GM23338 (cell line): ENCODE results near the gene PDE4D. TPM values are rescaled to one million over a fixed set of nuclear protein-coding genes. Genes with fewer than 3 reads are reported as not detected.

Source experiments
- ATAC-seq: fragments of 200-7000 bp; cut with Tn5 transposase; 3 replicates; pipeline ENCODE4 v1.9.1; 2020
- DNase-seq: peaks from one replicate; pipeline ENCODE4 v3.0.0-alpha.2; 2015; ENCODE audit warnings: low spot score
- H2AFZ ChIP-seq: fragments of 200-600 bp; sonication (generic); 2 replicates; pipeline ENCODE4 v1.8.0; 2016; ENCODE audit warnings: antibody characterized with exemption, mild to moderate bottlenecking, moderate library complexity
- H3F3A ChIP-seq: fragments of 200-600 bp; sonication (generic); replicated peaks from 2 replicates; pipeline ENCODE4 v1.8.0; 2017; ENCODE audit warnings: antibody characterized with exemption, mixed run types, low read depth
- H3K27ac ChIP-seq: fragments of 200-600 bp; sonication (generic); 2 replicates; pipeline ENCODE4 v1.6.1; 2016; ENCODE audit warnings: low read depth
- H3K27me3 ChIP-seq: fragments of 200-600 bp; sonication (generic); 2 replicates; pipeline ENCODE4 v1.8.0; 2016; ENCODE audit warnings: mild to moderate bottlenecking, mixed run types, moderate library complexity; ENCODE audit not compliant: insufficient read depth
- H3K36me3 ChIP-seq: fragments of 200-600 bp; sonication (generic); 2 replicates; pipeline ENCODE4 v1.8.0; 2016; ENCODE audit warnings: mild to moderate bottlenecking; ENCODE audit not compliant: insufficient read depth
- H3K4me1 ChIP-seq: fragments of 200-600 bp; sonication (generic); 2 replicates; pipeline ENCODE4 v1.8.0; 2016; ENCODE audit warnings: mild to moderate bottlenecking, moderate library complexity; ENCODE audit not compliant: insufficient read depth
- H3K4me2 ChIP-seq: fragments of 200-600 bp; sonication (generic); 2 replicates; pipeline ENCODE4 v1.7.1; 2017; ENCODE audit warnings: mixed run types
- H3K4me3 ChIP-seq: fragments of 200-600 bp; sonication (generic); 2 replicates; pipeline ENCODE4 v1.6.1; 2016; ENCODE audit warnings: mixed run types
- H3K79me2 ChIP-seq: fragments of 200-600 bp; sonication (generic); replicated peaks from 2 replicates; pipeline ENCODE4 v1.8.0; 2017; ENCODE audit warnings: mild to moderate bottlenecking; ENCODE audit not compliant: insufficient read depth
- H3K9me2 ChIP-seq: fragments of 200-600 bp; sonication (generic); 2 replicates; pipeline ENCODE4 v1.8.0; 2017; ENCODE audit not compliant: insufficient read depth
- H4K20me1 ChIP-seq: fragments of 200-600 bp; sonication (generic); replicated peaks from 2 replicates; pipeline ENCODE4 v1.8.0; 2017; ENCODE audit warnings: mild to moderate bottlenecking; ENCODE audit not compliant: insufficient read depth
- H3K27ac Mint-ChIP-seq: 2 replicates; pipeline ENCODE4 v1.8.0; 2020; ENCODE audit warnings: inconsistent platforms, mild to moderate bottlenecking, moderate library complexity, mixed read lengths
- H3K27me3 Mint-ChIP-seq: 3 replicates; pipeline ENCODE4 v1.8.0; 2022; ENCODE audit warnings: low read depth, mild to moderate bottlenecking, moderate library complexity, mixed read lengths, inconsistent platforms; ENCODE audit not compliant: insufficient read depth, poor library complexity
- H3K36me3 Mint-ChIP-seq: 3 replicates; pipeline ENCODE4 v1.8.0; 2021; ENCODE audit warnings: low read depth, mild to moderate bottlenecking, inconsistent platforms, moderate library complexity, mixed read lengths
- H3K4me1 Mint-ChIP-seq: 3 replicates; pipeline ENCODE4 v1.8.0; 2020; ENCODE audit warnings: mild to moderate bottlenecking, inconsistent platforms, mixed read lengths
- H3K4me3 Mint-ChIP-seq: 3 replicates; pipeline ENCODE4 v1.8.0; 2021; ENCODE audit warnings: moderate library complexity, mild to moderate bottlenecking, inconsistent platforms, mixed read lengths
- H3K9me3 Mint-ChIP-seq: 3 replicates; pipeline ENCODE4 v1.8.0; 2020; ENCODE audit warnings: moderate library complexity, mild to moderate bottlenecking, inconsistent platforms, mixed read lengths
- CREB1 ChIP-seq: fragments of 250-450 bp; sonication (Bioruptor Pico); IDR thresholded peaks from 2 replicates; pipeline ENCODE4 v1.5.0; 2020; ENCODE audit warnings: low read depth, mild to moderate bottlenecking, moderate library complexity
- CTCF ChIP-seq, 2 experiments: fragments of 200-600 bp in 1 of 2; sonication (generic) in 1 of 2; conservative IDR thresholded peaks; 2 replicates each; pipeline versions ENCODE4 v1.5.1 to v1.6.1; 2016 to 2017; ENCODE audit warnings: antibody characterized with exemption in 2 of 2, low read depth in 2 of 2, mild to moderate bottlenecking in 2 of 2, moderate library complexity in 1 of 2
- ETS1 ChIP-seq: IDR thresholded peaks from 2 replicates; pipeline ENCODE4 v1.6.1; 2016; ENCODE audit warnings: antibody characterized with exemption
- EZH2 ChIP-seq: fragments of 200-600 bp; sonication (generic); IDR thresholded peaks from one replicate; pipeline ENCODE4 v1.8.0; 2017; ENCODE audit warnings: antibody characterized with exemption, mild to moderate bottlenecking, low read depth; ENCODE audit not compliant: unreplicated experiment
- EZH2phosphoT487 ChIP-seq: fragments of 200-600 bp; sonication (generic); IDR thresholded peaks from one replicate; pipeline ENCODE4 v1.8.1; 2018; ENCODE audit warnings: antibody characterized with exemption; ENCODE audit not compliant: unreplicated experiment
- JUNB ChIP-seq: IDR thresholded peaks from one replicate; pipeline ENCODE4 v1.6.1; 2016; ENCODE audit warnings: antibody characterized with exemption; ENCODE audit not compliant: unreplicated experiment
- NANOG ChIP-seq: IDR thresholded peaks from 2 replicates; pipeline ENCODE4 v1.6.1; 2016; ENCODE audit warnings: antibody characterized with exemption, borderline replicate concordance
- REST ChIP-seq: IDR thresholded peaks from one replicate; pipeline ENCODE4 v1.6.1; 2018; ENCODE audit warnings: antibody characterized with exemption; ENCODE audit not compliant: unreplicated experiment
- STAT1 ChIP-seq: IDR thresholded peaks from one replicate; pipeline ENCODE4 v1.6.1; 2016; ENCODE audit warnings: antibody characterized with exemption; ENCODE audit not compliant: unreplicated experiment
- ZNF114 ChIP-seq: fragments of 250-450 bp; sonication (Bioruptor Pico); IDR thresholded peaks from 2 replicates; pipeline ENCODE4 v1.5.0; 2020; ENCODE audit warnings: mild to moderate bottlenecking, moderate library complexity
- ZNF331 ChIP-seq: fragments of 250-450 bp; sonication (Bioruptor Pico); IDR thresholded peaks from 2 replicates; pipeline ENCODE4 v1.5.0; 2020; ENCODE audit warnings: low read depth, mild to moderate bottlenecking, moderate library complexity
- polyA plus RNA-seq: library from polyadenylated mRNA; unstranded; fragments of >200 nt; fragmentation: Nextera tagmentation; extraction: Ambion mirVana; gene quantifications from 2 replicates; pipeline ENCODE4 v1.2.1, GENCODE V29; 2016
- total RNA-seq: library from RNA; depleted of rRNA; stranded (reverse); fragments of >200 nt; shearing (Covaris generic); gene quantifications from 2 replicates; pipeline ENCODE4 v1.2.3, GENCODE V29; 2014

Gene PDE4D
- total and polyA plus RNA-seq, 2 experiments from 2014 or later, result 2.1 to 4.7 TPM

- no peak for DNase-seq
- Histone ChIP-seq H3K9me2 (no peaks in the 10 kb centered on the region), H3K79me2 (no peaks in the 10 kb centered on the region), H3K27me3 (no peaks in the 10 kb centered on the region), H4K20me1 (no peaks in the 10 kb centered on the region), H3K4me3 (no peak overlapping the region), H3K4me1 (peaks cover 9% of the 10 kb centered on the region; the same call in 1 of the 2 replicates), H3K4me2 (no peak overlapping the region), H2AFZ (no peak overlapping the region), H3K27ac (no peak overlapping the region), H3F3A (no peaks in the 10 kb centered on the region), H3K36me3 (no peaks in the 10 kb centered on the region)
- Mint-ChIP-seq H3K9me3 (no peaks in the 10 kb centered on the region), H3K4me3 (no peak overlapping the region), H3K4me1 (peaks cover 11% of the 10 kb centered on the region), H3K36me3 (no peaks in the 10 kb centered on the region), H3K27me3 (no peaks in the 10 kb centered on the region), H3K27ac (no peak overlapping the region)
- no peak for ATAC-seq
- TF ChIP-seq ZNF331 (CRISPR knock-in tag) (no peak), NANOG (no peak), EZH2 (no peak), JUNB (no peak), EZH2phosphoT487 (no peak), CREB1 (no peak), ZNF114 (CRISPR knock-in tag) (no peak), STAT1 (no peak), ETS1 (no peak), CTCF (conservative IDR thresholded peaks at IDR 0.05; ENCODE audit: low read depth in 2 of 2) (no peak)
Measured at GRCh38 chr5:59729357-59729756, 164.2 kb downstream of the PDE4D start.

GRCh38 chr5:59728356-59728755, 165.2 kb downstream of the PDE4D start:
- Histone ChIP-seq H3F3A (no peaks in the 10 kb centered on the region), H3K79me2 (no peaks in the 10 kb centered on the region), H3K27me3 (no peaks in the 10 kb centered on the region), H3K9me2 (no peaks in the 10 kb centered on the region), H4K20me1 (no peaks in the 10 kb centered on the region), H3K4me2 (no peak overlapping the region), H3K4me3 (no peak overlapping the region), H3K36me3 (no peaks in the 10 kb centered on the region), H3K4me1 (peaks cover 9% of the 10 kb centered on the region; the same call in 1 of the 2 replicates), H2AFZ (no peak overlapping the region), H3K27ac (no peak overlapping the region)
- TF ChIP-seq ETS1, result no peak
- TF ChIP-seq EZH2phosphoT487, result no peak
- no peak for TF ChIP-seq ZNF331 (CRISPR knock-in tag)
- no peak for TF ChIP-seq ZNF114 (CRISPR knock-in tag)
- no peak for TF ChIP-seq CTCF (conservative IDR thresholded peaks at IDR 0.05; ENCODE audit: low read depth in 2 of 2)
- TF ChIP-seq EZH2, result no peak
- TF ChIP-seq JUNB, result no peak
- no peak for TF ChIP-seq REST
- Mint-ChIP-seq H3K4me1 (peaks cover 11% of the 10 kb centered on the region), H3K27me3 (no peaks in the 10 kb centered on the region), H3K9me3 (no peaks in the 10 kb centered on the region), H3K4me3 (no peak overlapping the region), H3K27ac (no peak overlapping the region), H3K36me3 (no peaks in the 10 kb centered on the region)
- DNase-seq (no peak), ATAC-seq (no peak)
